SKM-1 (cell line): Measurements from ENCODE around the gene TYROBP.
"Not testable (repeated sequence)": the region's sequence is repeated elsewhere in the genome, so short reads cannot be mapped to it uniquely, and the experiment has no call there.

Source experiments
- DNase-seq: peaks from one replicate; lab custom pipeline; 2025; ENCODE audit not compliant: unreplicated experiment; lab: John Stamatoyannopoulos, UW

The TYROBP gene

GRCh38 chr19:35932291-35932936 is 24.3 kb upstream of the TYROBP start:
- DNase-seq, result no peak

- DNase-seq, result no peak
These were observed 23.7 kb upstream of the TYROBP start for GRCh38 chr19:35931874-35932202.

- peak; percentile 98 for DNase-seq
These were observed 23.2 kb upstream of the TYROBP start for GRCh38 chr19:35931161-35931873.

GRCh38 chr19:35929876-35930275 is 21.8 kb upstream of the TYROBP start:
- DNase-seq, result no peak

- DNase-seq, result no peak
These were observed 20.4 kb upstream of the TYROBP start for GRCh38 chr19:35928507-35928906.

- DNase-seq, result no peak
These were observed 17.4 kb upstream of the TYROBP start for GRCh38 chr19:35925501-35925900.

GRCh38 chr19:35921012-35921411 is 12.9 kb upstream of the TYROBP start:
- no peak for DNase-seq

- no peak for DNase-seq
These were observed 11.2 kb upstream of the TYROBP start for GRCh38 chr19:35919306-35919705.

GRCh38 chr19:35915443-35915842 is 7.3 kb upstream of the TYROBP start:
- no peak for DNase-seq

- DNase-seq, result no peak
These were observed 5.5 kb upstream of the TYROBP start for GRCh38 chr19:35913589-35913988.

- DNase-seq, result no peak
These were observed 3.7 kb upstream of the TYROBP start for GRCh38 chr19:35911790-35912189.

GRCh38 chr19:35911173-35911572 is 3.1 kb upstream of the TYROBP start:
- DNase-seq, result no peak

GRCh38 chr19:35910355-35910754 is 2.3 kb upstream of the TYROBP start:
- DNase-seq, result not testable (repeated sequence)

- DNase-seq, result no peak
These were observed 1.6 kb upstream of the TYROBP start for GRCh38 chr19:35909684-35910035.

- peak; percentile 98 for DNase-seq
These were observed 1.0 kb upstream of the TYROBP start for GRCh38 chr19:35908973-35909683.

- no peak for DNase-seq
These were observed 734 bp downstream of the TYROBP start for GRCh38 chr19:35907377-35907745.

- DNase-seq, result no peak
These were observed 2.8 kb downstream of the TYROBP start for GRCh38 chr19:35905178-35905727.

GRCh38 chr19:35904311-35905068 is 3.6 kb downstream of the TYROBP start:
- peak; percentile 70 for DNase-seq

- DNase-seq, result peak; percentile 76
These were observed 4.4 kb downstream of the TYROBP start for GRCh38 chr19:35903550-35904179.

- DNase-seq, result no peak
These were observed 5.1 kb downstream of the TYROBP start for GRCh38 chr19:35902870-35903475.
